ENCODE results near the gene ZNF134. TPM values are rescaled to one million over a fixed set of nuclear protein-coding genes. Genes with fewer than 3 reads are reported as not detected.

ZNF134 gene
- total RNA-seq, 1 experiment from 2014 or later, result 52.5 TPM

GRCh38 chr19:57583521-57584416, 30.3 kb upstream of the ZNF134 start, which contains the start of gene ZIK1 (continued):
- TF ChIP-seq ZNF512 (CRISPR knock-in tag; IDR thresholded peaks at IDR 0.05; ENCODE audit: borderline replicate concordance), result 0 out of 2 replicates have a peak, but pooled peaks have one; percentile 66
- TF ChIP-seq USF1 (CRISPR knock-in tag; IDR thresholded peaks at IDR 0.05), result peak; percentile 95
- peak; percentile 99 for TF ChIP-seq ARID4B (CRISPR knock-in tag; IDR thresholded peaks at IDR 0.05; ENCODE audit: borderline replicate concordance)
- TF ChIP-seq FOXP4 (CRISPR knock-in tag; IDR thresholded peaks at IDR 0.05), result peak; percentile 96
- TF ChIP-seq ZNF396 (CRISPR knock-in tag; IDR thresholded peaks at IDR 0.05; ENCODE audit: borderline replicate concordance), result no peak
- TF ChIP-seq TCF7 (CRISPR knock-in tag; IDR thresholded peaks at IDR 0.05; ENCODE audit: low read depth), result peak; percentile 94; the same call in 1 of the 2 replicates
- TF ChIP-seq GTF2I (CRISPR knock-in tag; conservative IDR thresholded peaks at IDR 0.05), result no peak
- TF ChIP-seq CBFB (CRISPR knock-in tag; IDR thresholded peaks at IDR 0.05; ENCODE audit: low read depth), result no peak
- TF ChIP-seq CREM (CRISPR knock-in tag; IDR thresholded peaks at IDR 0.05), result peak; percentile 89
- peak; percentile 90; the same call in 1 of the 2 replicates for TF ChIP-seq ELF4 (CRISPR knock-in tag; IDR thresholded peaks at IDR 0.05; ENCODE audit: low read depth)

- Mint-ChIP-seq H3K4me1 (peaks cover 13% of the 10 kb centered on the region), H3K9me3 (peaks cover 53% of the 10 kb centered on the region), H3K27me3 (ENCODE audit: low read depth) (peaks cover 5% of the 10 kb centered on the region), H3K36me3 (peaks cover 82% of the 10 kb centered on the region), H3K27ac (no peak overlapping the region), H3K4me3 (no peak overlapping the region)
- DNase-seq (ENCODE audit: low spot score) (no peak), ATAC-seq (no peak)
- ChIA-PET CTCF (no interaction called here), POLR2A (no interaction called here)
- no peak for TF ChIP-seq PRDM15 (CRISPR knock-in tag; IDR thresholded peaks at IDR 0.05)
- no peak for TF ChIP-seq STAT6 (CRISPR knock-in tag; conservative IDR thresholded peaks at IDR 0.05; ENCODE audit: low read depth)
- TF ChIP-seq ZBTB21 (CRISPR knock-in tag; IDR thresholded peaks at IDR 0.05; ENCODE audit: borderline replicate concordance), result no peak
- no peak for TF ChIP-seq USF1 (CRISPR knock-in tag; IDR thresholded peaks at IDR 0.05)
- no peak for TF ChIP-seq ZMAT4 (CRISPR knock-in tag; IDR thresholded peaks at IDR 0.05)
- TF ChIP-seq SMAD4 (CRISPR knock-in tag; IDR thresholded peaks at IDR 0.05), result no peak
- TF ChIP-seq NFATC4 (CRISPR knock-in tag; IDR thresholded peaks at IDR 0.05), result no peak
Observed at GRCh38 chr19:57587529-57587928, 26.5 kb upstream of the ZNF134 start.
